IPS DF 6.9 (cell line): Measurements from ENCODE around the gene ZNF789.
A peak's percentile ranks its signal among the peaks of the same experiment; 100 is the strongest.

Source experiments
- DNase-seq: peaks from one replicate; pipeline ENCODE4 v3.0.0-alpha.2; 2013; ENCODE audit warnings: low read depth, low spot score
- H3K27ac ChIP-seq: one replicate; pipeline ENCODE4 v1.5.1; 2013; ENCODE audit warnings: low read length, control low read depth
- H3K27me3 ChIP-seq: 2 replicates; pipeline ENCODE4 v1.6.1; 2013; ENCODE audit warnings: mild to moderate bottlenecking, low read length; ENCODE audit not compliant: control insufficient read depth, insufficient read depth
- H3K36me3 ChIP-seq: 2 replicates; pipeline ENCODE4 v1.6.1; 2013; ENCODE audit warnings: low read length; ENCODE audit not compliant: control insufficient read depth, insufficient read depth
- H3K4me1 ChIP-seq: 2 replicates; pipeline ENCODE4 v1.6.1; 2013; ENCODE audit warnings: low read length; ENCODE audit not compliant: control insufficient read depth, insufficient read depth
- H3K4me3 ChIP-seq: 2 replicates; pipeline ENCODE4 v1.5.1; 2013; ENCODE audit warnings: mild to moderate bottlenecking, low read length
- H3K9me3 ChIP-seq: 2 replicates; pipeline ENCODE4 v1.6.1; 2013; ENCODE audit warnings: low read length, inconsistent platforms; ENCODE audit not compliant: control insufficient read depth, insufficient read depth
- WGBS: extraction: QIAGEN DNeasy Blood & Tissue Kit; methylation state at CpG from one replicate; pipeline ENCODE4 v1.1.7; 2013; ENCODE audit warnings: mixed read lengths, missing lambda C conversion rate; ENCODE audit not compliant: insufficient read length, insufficient coverage; 5-methylcytosine and 5-hydroxymethylcytosine counted together

ZNF789 gene

DNA sequence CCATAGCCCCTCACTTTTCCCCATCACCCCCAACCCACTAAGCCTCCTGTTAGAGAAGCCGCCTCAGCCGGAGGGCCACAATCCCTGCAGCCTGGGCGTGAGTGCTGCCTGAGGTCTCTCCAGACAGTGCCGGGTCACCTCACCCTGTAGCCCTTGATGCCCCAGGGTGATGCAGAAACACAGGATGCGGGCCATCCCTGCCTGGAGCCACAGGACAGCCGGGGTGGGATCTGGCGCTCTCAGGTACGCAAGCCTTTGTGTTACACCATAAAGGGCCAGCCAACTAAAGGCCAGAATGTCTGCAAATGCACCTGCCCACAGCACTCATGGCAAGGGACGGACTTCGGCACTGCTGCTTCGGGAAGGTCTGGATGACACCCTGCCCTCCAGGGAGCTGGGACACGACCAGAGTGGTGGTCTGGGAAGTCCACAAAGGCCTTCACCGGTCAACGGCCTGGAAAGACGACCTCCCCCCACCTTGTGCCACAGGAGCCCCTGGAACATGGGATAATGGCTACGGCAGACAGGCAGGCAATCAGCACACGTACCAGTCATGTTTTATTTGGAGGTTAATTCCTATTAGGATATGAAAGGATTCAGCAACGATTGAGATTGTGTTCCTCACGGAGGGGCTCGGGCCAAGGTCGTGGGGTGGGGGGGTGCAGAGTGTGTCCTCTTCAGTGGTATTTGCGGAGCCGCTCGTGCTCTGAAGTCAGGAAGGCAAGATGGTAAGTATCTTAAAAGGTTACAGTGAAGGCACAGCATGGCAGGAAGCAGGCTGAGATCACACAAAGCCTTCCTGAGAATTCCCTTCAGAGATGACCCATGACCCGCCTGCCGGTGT is 14.8 kb upstream of the ZNF789 start:
- WGBS: no CpG with 5 or more reads among the region's 26 CpGs
- H3K4me3 ChIP-seq: no peak overlapping the region
- no peaks in the 10 kb centered on the region for H3K9me3 ChIP-seq
- no peak for DNase-seq
- peaks cover 28% of the 10 kb centered on the region for H3K36me3 ChIP-seq
- no peak overlapping the region for H3K27ac ChIP-seq
- H3K27me3 ChIP-seq: no peaks in the 10 kb centered on the region
- no peaks in the 10 kb centered on the region for H3K4me1 ChIP-seq

- WGBS: no CpG with 5 or more reads among the region's 8 CpGs
- H3K9me3 ChIP-seq: no peaks in the 10 kb centered on the region
- H3K27me3 ChIP-seq: no peaks in the 10 kb centered on the region
- no peak overlapping the region for H3K4me3 ChIP-seq
- peaks cover 24% of the 10 kb centered on the region for H3K36me3 ChIP-seq
- no peak for DNase-seq
- H3K27ac ChIP-seq: no peak overlapping the region
- H3K4me1 ChIP-seq: no peaks in the 10 kb centered on the region
Observed at GRCh38 chr7:99459087-99459486, 13.6 kb upstream of the ZNF789 start.

DNA sequence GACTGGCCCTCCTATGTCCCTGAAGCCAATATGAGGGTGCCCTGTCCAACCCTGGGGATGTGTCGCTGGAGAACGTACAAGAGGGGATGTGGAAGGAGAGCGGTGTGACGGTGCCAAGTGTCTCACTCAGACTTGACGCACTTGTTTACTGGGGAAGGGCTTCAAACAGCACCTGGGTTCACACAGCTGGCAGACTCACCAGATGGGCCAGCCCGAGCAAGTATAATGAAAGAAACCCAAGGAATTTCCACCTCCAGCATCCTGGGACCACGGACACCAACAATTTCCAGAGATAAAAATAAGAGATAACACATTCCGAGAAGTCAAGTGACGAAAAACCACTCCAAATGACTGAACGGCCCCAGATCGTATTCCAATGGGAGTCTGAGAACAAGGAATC is 12.0 kb upstream of the ZNF789 start:
- Histone ChIP-seq H3K36me3 (peaks cover 21% of the 10 kb centered on the region), H3K4me3 (no peak overlapping the region), H3K27ac (no peak overlapping the region), H3K27me3 (no peaks in the 10 kb centered on the region), H3K4me1 (no peaks in the 10 kb centered on the region), H3K9me3 (no peaks in the 10 kb centered on the region)
- no CpG with 5 or more reads among the region's 11 CpGs for WGBS
- DNase-seq: no peak

DNA sequence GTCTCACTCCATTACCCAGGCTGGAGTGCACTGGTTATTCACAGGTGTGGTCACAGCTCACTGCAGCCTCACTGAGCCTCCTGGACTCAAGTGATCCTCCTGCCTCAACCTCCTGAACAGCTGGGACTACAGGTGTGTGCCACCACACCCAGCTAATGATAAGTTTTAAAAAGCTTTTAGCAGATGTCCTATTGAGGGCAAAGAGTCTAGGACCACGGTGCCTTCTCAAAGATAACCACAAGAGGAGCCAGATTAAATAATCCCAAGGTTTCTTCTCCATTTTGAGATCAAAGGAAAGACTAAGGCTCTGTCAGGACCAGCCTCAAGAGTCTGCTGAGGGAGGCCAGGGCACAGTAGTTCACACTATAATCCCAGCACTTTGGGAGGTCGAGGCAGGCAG is 11.5 kb upstream of the ZNF789 start:
- H3K27ac ChIP-seq: no peak overlapping the region
- no peak for DNase-seq
- H3K36me3 ChIP-seq: peaks cover 21% of the 10 kb centered on the region
- H3K27me3 ChIP-seq: no peaks in the 10 kb centered on the region
- H3K4me3 ChIP-seq: no peak overlapping the region
- H3K9me3 ChIP-seq: no peaks in the 10 kb centered on the region
- H3K4me1 ChIP-seq: no peaks in the 10 kb centered on the region
- WGBS: no CpG with 5 or more reads among the region's 2 CpGs

DNA sequence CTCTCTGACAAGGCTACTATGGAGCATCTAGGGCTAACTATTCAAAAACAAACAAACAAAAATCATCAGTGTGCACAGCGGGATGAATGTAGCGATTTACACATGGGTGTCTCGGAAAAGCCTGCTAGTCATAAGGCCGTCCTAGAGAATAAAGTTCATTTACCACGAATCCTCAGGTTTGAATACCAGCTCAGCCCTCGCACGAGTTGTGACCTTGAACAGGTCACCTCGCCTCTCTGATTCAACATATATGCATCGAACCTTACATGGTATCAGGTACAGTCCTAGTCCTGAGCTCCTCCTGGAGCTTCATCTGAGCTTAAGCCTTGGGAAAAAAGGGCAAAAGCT is 7.3 kb upstream of the ZNF789 start:
- no CpG with 5 or more reads among the region's 9 CpGs for WGBS
- peaks cover 6% of the 10 kb centered on the region; the same call in 1 of the 2 replicates for H3K36me3 ChIP-seq
- DNase-seq: no peak
- no peaks in the 10 kb centered on the region for H3K9me3 ChIP-seq
- H3K4me1 ChIP-seq: no peaks in the 10 kb centered on the region
- H3K27me3 ChIP-seq: no peaks in the 10 kb centered on the region
- peak overlapping the region; percentile 83 for H3K4me3 ChIP-seq
- no peak overlapping the region for H3K27ac ChIP-seq

- Histone ChIP-seq H3K4me3 (no peak overlapping the region), H3K27me3 (no peaks in the 10 kb centered on the region), H3K36me3 (peaks cover 3% of the 10 kb centered on the region; the same call in 1 of the 2 replicates), H3K4me1 (no peaks in the 10 kb centered on the region), H3K27ac (no peak overlapping the region), H3K9me3 (no peaks in the 10 kb centered on the region)
- no CpG with 5 or more reads among the region's 29 CpGs for WGBS
- no peak for DNase-seq
Observed at GRCh38 chr7:99468336-99468918, 4.3 kb upstream of the ZNF789 start.

DNA sequence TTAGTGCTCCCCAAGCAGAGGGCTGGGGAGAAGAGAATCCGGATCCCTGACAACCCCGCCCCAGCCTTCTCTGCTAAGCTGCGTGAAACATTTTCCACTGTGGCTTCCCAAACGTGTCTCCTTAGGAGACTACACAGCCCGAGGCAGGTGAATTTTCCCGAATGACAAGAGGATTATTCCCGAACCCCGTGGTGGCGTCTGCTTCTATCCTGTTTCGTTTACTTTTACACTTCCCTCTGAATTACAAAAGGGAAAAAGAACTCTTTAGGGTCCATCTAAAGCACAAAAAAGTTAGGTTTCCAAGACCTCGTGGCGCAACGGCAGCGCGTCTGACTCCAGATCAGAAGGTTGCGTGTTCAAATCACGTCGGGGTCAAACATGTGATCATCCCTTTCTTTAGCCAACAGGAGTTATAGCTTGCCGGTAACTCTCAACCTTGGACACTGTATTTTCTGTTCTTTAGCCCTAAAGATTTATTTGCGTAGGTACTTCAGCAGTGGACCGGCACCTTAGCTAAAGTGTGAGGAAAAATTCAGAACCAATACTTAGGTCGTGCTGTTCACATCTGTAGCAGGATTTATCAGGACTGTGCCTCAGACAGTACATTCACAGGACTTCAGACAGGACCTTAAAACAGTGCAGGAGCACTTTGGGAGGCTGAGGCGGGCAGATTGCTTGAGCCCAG is 3.2 kb upstream of the ZNF789 start:
- no peaks in the 10 kb centered on the region for H3K9me3 ChIP-seq
- whole genome bisulfite sequencing: no CpG with 5 or more reads among the region's 23 CpGs
- H3K4me3 ChIP-seq: peak overlapping the region; percentile 14; the same call in 1 of the 2 replicates
- no peak for DNase-seq
- no peak overlapping the region for H3K27ac ChIP-seq
- H3K4me1 ChIP-seq: no peaks in the 10 kb centered on the region
- no peaks in the 10 kb centered on the region for H3K27me3 ChIP-seq
- H3K36me3 ChIP-seq: no peaks in the 10 kb centered on the region

DNA sequence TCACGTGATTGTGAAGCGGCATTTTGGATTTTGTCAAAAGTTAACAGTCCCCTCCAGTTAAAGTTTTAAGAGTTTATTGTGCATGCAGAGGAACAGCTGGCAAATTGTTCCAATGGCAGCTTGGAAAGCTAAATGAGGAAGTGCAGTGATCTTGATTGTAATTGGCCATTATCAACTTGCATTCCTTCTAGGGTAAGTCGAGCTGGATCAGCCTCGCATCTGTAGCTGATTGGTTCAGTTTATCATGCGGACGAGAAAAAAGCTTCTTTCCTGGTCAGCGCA is 566 bp downstream of the ZNF789 start:
- no peak overlapping the region for H3K27ac ChIP-seq
- H3K4me1 ChIP-seq: no peaks in the 10 kb centered on the region
- DNase-seq: no peak
- no peaks in the 10 kb centered on the region for H3K27me3 ChIP-seq
- H3K4me3 ChIP-seq: peak overlapping the region; percentile 91; the same call in 1 of the 2 replicates
- no peaks in the 10 kb centered on the region for H3K9me3 ChIP-seq
- peaks cover under 1% of the 10 kb centered on the region; the same call in 1 of the 2 replicates for H3K36me3 ChIP-seq
- no CpG with 5 or more reads among the region's 7 CpGs for WGBS

DNA sequence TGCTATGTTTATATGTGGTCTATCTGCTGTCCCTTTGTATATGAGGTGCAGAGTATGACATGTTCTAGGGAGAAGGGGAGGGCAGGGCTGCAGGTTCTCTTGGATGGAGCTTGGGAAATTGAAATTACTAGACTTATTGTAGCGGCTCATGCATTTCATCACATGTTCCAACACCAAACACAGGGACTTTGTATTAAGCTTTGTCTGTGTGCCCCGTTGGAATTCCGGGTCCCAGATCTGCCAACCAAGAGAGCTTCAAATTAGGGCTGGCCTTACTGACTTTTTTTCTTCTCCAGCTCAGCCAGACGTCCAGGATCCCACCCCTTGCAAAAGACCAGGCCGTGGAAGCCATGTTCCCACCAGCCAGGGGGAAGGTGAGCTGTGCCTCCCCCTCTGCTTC is 3.4 kb downstream of the ZNF789 start:
- Histone ChIP-seq H3K27ac (no peak overlapping the region), H3K4me1 (no peaks in the 10 kb centered on the region)
- no CpG with 5 or more reads among the region's 5 CpGs for WGBS

DNA sequence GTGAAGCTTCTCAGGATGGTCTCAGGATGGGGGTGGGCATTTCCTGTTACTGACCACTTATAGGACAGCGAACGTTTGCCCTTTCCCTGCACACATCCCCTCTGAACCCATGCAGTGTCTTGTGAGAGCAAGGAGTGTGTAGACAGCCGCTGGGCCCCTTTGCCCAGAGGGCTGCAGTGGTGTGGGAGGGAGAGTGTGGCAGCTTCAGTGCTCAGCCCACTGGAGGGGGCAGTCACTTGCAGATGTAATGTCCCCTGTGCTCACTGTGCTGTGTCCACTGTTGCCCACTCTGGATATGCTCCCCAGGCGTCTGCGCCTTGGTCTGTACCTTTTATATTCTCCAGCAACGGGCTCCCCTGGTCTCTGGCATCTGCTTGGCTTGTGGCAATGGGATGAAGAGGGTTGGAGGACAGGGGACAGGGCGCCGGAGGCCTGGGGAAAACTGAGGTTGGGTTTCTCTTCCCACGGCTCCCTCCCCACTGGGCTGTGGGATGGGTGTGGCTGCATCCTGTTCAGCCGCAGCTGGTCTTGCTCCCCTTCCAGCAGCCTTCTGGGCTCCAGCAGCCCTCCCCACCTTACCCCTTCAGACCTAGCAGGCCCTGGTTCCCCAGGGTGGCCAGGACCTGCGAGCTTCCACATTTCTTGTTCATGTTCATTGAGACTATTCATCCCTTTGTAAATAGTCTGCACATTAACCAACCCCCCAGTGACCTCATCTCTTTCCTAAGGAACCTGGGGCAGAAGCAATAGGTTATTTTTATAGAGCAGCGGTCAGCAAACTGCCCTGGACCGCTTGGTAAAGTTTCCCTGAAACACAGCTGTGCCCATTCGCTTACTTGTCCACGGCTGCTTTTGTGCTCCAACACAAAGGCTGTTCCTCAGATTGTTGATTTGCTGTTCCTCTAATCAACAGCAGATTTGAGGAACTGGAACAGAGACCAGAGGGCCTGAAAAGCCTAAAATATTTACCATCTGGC is 6.1 kb downstream of the ZNF789 start:
- H3K4me3 ChIP-seq: no peak overlapping the region
- no peaks in the 10 kb centered on the region for H3K9me3 ChIP-seq
- no peaks in the 10 kb centered on the region for H3K4me1 ChIP-seq
- WGBS: no CpG with 5 or more reads among the region's 15 CpGs
- DNase-seq: no peak
- H3K27me3 ChIP-seq: no peaks in the 10 kb centered on the region
- H3K36me3 ChIP-seq: peaks cover 2% of the 10 kb centered on the region; the same call in 1 of the 2 replicates
- H3K27ac ChIP-seq: no peak overlapping the region

More for the DNA sequence above, 3.4 kb downstream of the ZNF789 start:
- Histone ChIP-seq H3K9me3 (no peaks in the 10 kb centered on the region), H3K36me3 (peaks cover 2% of the 10 kb centered on the region; the same call in 1 of the 2 replicates), H3K27me3 (no peaks in the 10 kb centered on the region), H3K4me3 (no peak overlapping the region)
- DNase-seq: no peak
